Measurements from ENCODE around the gene VWA2.

DNA sequence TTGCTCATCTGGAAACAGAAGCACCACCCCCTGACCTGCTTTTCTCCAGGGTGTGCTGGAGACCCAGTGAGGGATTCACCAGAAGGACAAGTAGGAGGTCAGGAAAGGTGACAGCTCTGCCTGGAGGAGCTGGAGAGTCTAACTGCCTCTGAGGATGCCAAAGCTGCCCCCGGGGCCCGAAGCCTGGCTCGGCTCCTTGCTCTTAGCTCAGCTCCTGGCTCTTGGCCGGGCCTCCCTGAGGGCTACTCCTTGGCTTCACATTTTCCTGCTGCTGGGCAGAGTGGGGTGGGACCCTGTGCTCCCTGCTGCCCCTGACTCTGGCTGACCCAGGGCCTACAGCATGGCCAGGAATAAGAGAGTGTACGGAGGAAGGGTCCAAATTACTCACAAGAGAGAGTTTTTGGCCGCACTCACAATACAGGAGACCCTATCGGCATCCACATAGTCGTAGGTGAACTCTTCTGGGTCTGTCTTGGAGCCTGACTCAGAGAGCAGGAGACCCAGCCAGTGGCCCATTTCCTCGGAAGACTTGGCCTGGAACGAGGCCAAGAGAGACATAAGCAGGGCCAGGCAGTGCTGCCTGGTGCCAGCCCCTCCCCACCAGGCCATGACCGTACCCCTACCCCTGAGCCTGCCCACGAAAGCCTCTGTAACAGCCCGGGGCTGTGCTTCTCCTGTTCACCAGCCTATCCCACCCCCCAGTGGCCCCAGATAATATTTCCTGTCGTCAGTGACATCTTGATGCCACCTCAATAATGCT lies 63.1 kb downstream of the VWA2 start:
- TF ChIP-seq, protein P1, sequence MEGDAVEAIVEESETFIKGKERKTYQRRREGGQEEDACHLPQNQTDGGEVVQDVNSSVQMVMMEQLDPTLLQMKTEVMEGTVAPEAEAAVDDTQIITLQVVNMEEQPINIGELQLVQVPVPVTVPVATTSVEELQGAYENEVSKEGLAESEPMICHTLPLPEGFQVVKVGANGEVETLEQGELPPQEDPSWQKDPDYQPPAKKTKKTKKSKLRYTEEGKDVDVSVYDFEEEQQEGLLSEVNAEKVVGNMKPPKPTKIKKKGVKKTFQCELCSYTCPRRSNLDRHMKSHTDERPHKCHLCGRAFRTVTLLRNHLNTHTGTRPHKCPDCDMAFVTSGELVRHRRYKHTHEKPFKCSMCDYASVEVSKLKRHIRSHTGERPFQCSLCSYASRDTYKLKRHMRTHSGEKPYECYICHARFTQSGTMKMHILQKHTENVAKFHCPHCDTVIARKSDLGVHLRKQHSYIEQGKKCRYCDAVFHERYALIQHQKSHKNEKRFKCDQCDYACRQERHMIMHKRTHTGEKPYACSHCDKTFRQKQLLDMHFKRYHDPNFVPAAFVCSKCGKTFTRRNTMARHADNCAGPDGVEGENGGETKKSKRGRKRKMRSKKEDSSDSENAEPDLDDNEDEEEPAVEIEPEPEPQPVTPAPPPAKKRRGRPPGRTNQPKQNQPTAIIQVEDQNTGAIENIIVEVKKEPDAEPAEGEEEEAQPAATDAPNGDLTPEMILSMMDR (conservative IDR thresholded peaks at IDR 0.05) = no peak
- TF ChIP-seq ZFX (IDR thresholded peaks at IDR 0.05) = no peak

Data from C4-2B (cell line).